SKM-1 (cell line): ENCODE results near the gene THRSP.
"Not testable (repeated sequence)": the region's sequence is repeated elsewhere in the genome, so short reads cannot be mapped to it uniquely, and the experiment has no call there.

Experiments used
- DNase-seq: peaks from one replicate; lab custom pipeline; 2025; ENCODE audit not compliant: unreplicated experiment; lab: John Stamatoyannopoulos, UW

The THRSP gene

DNA sequence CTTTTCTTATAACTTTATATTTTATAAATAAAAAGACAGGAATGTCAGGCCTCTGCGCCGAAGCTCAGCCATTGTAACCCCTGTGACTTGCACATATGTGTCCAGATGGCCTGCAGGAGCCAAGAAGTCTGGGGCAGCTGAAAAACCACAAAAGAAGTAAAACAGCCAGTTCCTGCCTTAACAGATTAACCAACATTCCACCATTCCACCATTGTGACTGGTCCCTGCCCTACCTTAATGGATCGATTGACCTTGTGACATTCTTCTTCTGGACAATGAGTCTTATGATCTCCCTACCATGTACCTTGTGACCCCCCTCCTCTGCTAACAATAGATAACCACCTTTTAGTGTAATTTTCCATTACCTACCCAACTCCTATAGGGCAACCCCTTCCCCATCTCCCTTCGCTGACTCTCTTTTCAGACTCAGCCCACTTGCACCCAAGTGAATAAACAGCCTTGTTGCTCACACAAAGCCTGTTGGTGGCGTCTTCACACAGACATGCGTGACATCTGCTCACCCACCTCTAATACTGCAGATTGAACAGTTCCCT is 22.9 kb downstream of the THRSP start:
- DNase-seq, result not testable (repeated sequence)

DNA sequence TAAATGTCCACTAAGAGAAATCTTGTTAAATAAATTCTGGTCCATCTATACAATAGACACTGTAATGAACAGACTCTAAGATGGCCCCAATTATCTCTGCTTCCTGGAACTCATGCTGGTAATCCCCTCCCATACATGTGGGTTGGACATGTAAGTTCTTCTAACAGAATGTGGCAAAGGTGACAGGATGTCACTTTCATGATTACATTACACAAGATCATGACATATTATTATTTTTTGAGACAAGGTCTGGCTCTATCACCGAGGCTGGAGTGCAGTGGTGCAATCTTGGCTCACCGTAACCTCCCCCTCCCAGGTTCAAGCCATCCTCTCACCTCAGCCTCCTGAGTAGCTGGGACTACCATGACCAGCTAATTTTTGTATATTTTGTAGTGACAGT is 30.6 kb downstream of the THRSP start:
- no peak for DNase-seq

DNA sequence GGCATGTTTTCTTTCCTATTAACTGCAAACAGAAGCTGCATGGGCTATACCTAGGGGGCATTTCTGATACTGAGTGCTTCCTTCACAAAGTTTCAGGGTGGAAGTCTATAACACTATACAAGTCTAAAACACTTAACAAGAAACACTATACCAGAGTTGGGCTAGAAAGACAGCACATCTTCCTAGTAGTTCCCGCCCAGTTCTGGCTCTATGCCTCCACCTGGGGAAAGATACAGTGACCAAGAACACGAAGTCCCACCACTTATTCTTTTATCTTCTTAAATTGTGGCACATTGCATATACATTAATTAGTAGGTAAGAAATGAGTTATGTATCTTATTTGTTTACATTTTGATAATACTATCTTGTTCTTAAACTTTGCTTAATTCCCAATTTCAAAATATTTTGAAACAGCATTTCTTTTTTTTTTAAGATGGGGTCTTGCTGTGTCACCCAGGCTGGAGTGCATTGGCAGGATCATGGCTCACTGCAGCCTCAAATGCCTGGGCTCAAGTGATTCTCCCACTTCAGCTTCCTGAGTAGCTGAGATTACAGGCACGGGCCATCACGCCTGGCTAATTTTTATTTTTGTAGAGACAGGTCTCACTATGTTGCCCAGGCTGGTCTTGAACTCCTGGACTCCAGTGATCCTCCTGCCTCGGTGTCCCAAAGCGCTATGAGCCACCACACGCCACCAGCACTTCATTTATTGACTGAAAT is 34.2 kb downstream of the THRSP start:
- no peak for DNase-seq

DNA sequence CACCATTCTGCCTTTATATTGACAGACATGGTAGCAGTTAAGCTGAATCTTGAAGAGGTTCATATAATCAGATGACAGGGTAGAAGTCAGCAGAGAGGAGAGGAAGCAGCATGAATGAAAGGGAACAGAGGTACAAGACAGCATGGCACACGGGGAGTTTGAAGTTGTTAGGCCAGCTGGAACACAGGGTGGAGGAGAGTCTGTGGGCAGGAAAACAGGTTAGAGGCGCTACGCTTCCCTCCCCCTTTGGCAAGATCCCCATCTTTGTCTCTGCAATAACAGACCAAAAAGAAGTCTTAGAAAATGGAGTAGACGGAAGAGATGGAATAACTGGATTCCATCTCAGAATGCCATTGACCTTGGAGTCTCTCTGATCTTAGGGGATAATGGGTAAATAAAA is 36.0 kb downstream of the THRSP start:
- DNase-seq, result no peak

DNA sequence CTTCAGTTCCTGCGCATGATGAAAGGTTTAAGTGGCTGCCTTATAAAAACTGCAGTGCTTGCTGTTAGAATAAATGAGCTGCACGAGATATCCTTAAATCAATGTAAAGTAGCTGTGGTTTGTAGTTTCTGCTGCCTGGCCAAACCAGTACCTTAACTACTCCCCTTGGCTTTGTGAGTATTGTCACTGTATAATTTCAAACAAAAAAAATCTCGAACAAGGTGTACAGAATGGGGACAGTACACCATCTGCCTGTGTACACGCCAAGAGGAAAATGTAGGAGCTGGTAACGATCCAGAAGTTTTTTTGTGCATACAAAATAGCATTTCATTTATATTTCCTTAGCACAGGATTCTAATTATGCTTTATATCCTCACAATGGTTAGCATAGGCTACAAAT is 36.6 kb downstream of the THRSP start:
- no peak for DNase-seq

DNA sequence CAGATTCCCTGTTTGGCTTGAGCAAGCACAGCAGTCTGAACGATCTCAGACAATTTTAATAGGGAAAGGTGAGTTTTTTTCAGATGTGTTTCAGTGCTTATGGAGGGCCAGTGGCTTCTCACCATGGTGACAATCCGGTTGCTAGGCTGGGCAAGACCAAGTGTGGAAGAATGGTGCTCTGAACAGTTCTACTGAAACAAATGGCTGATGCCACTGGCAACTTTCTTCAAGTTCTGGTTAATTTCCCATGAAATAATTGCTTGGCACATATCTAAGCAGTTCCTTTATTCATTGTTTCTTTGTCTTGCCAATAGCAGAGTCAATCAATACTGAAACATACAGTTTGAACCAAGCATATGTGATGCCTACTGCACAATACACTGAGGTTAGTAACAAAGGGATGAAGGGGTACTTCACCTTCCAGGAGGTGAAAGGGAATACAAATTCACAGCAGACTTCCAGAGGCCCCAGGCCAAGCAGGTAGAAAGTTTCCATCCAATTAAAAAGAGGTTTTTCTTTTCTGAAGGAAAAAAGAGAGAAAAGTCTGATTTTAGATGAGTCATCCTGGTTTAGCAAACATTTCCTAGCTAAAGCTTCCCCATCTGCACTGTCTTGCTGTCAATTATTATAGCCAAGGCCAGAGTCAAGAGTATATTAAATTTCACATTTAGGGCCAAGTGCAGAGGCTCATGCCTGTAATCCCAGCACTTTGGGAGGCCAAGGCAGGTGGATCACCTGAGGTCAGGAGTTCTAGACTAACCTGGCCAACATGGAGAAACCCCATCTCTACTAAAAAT is 37.2 kb downstream of the THRSP start:
- DNase-seq, result no peak

- DNase-seq, result no peak
These were observed 45.7 kb downstream of the THRSP start for GRCh38 chr11:78109081-78110015.

DNA sequence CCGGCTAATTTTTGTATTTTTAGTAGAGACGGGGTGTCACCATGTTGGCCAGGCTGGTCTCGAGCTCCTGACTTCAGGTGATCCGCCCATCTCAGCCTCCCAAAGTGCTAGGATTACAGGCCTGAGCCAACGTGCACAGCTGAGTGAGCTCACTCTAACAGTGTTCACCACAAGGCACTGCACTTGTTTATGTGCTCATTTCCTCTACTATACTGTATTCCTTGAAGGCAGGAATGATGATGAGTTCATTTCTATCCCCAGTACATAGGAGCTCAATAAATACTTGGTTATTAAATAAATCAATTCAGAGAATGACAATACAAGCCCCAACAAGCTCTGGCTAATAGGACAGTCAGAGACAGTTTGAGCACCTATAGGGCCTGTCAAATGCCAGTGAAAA is 46.7 kb downstream of the THRSP start:
- no peak for DNase-seq

DNA sequence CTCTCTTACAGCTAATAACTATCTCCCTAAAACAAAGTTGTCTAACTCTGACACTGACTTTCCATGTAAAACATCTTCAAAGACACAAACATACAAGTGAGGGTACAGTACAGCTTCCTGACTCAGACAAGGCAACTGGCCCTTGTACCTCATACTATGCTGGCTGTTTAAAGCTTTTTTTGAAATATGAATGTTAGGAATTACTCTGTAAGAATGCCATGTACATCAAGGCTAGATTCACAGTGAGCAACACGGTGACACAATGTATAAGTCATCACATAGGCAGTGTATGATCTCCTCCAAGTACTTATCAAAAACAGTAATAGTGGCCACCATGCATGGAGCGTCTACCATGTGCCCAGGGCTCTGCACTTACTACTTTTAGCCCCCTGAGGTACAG is 47.2 kb downstream of the THRSP start:
- DNase-seq, result no peak

- no peak for DNase-seq
These were observed 47.6 kb downstream of the THRSP start for GRCh38 chr11:78111298-78111697.

GRCh38 chr11:78112582-78113275 is 49.1 kb downstream of the THRSP start:
- no peak for DNase-seq
